Smooth muscle cell (in vitro differentiated cells): ENCODE results near the gene SLC26A6. TPM values are rescaled to one million over a fixed set of nuclear protein-coding genes. Genes with fewer than 3 reads are reported as not detected.

Source experiments
- DNase-seq: peaks from one replicate; lab custom pipeline; 2025; ENCODE audit not compliant: unreplicated experiment; lab: John Stamatoyannopoulos, UW
- H2AFZ ChIP-seq: fragments of 200-600 bp; sonication (generic); 2 replicates; pipeline ENCODE4 v1.6.0; 2016; ENCODE audit warnings: antibody characterized with exemption, low read depth, mild to moderate bottlenecking
- H3F3A ChIP-seq: fragments of 200-600 bp; sonication (generic); 2 replicates; pipeline ENCODE4 v1.6.0; 2017; ENCODE audit warnings: antibody characterized with exemption, low read depth
- H3K27ac ChIP-seq: fragments of 200-600 bp; sonication (generic); 2 replicates; pipeline ENCODE4 v1.5.1; 2016; ENCODE audit warnings: low read depth, mild to moderate bottlenecking
- H3K27me3 ChIP-seq: fragments of 200-600 bp; sonication (generic); 2 replicates; pipeline ENCODE4 v1.6.1; 2016; ENCODE audit warnings: low read depth, mild to moderate bottlenecking
- H3K36me3 ChIP-seq: fragments of 200-600 bp; sonication (generic); 2 replicates; pipeline ENCODE4 v1.5.1; 2016; ENCODE audit warnings: low read depth
- H3K4me1 ChIP-seq: fragments of 200-600 bp; sonication (generic); 2 replicates; pipeline ENCODE4 v1.5.1; 2016; ENCODE audit warnings: low read depth
- H3K4me2 ChIP-seq: fragments of 200-600 bp; sonication (generic); 2 replicates; pipeline ENCODE4 v1.6.0; 2016; ENCODE audit warnings: mild to moderate bottlenecking
- H3K4me3 ChIP-seq: fragments of 200-600 bp; sonication (generic); 2 replicates; pipeline ENCODE4 v1.5.1; 2016; ENCODE audit warnings: mild to moderate bottlenecking
- H3K79me2 ChIP-seq: fragments of 200-600 bp; sonication (generic); 2 replicates; pipeline ENCODE4 v1.6.0; 2016; ENCODE audit warnings: low read depth, mild to moderate bottlenecking
- H3K9ac ChIP-seq: fragments of 200-600 bp; sonication (generic); 2 replicates; pipeline ENCODE4 v1.6.0; 2016; ENCODE audit warnings: low read depth
- H3K9me3 ChIP-seq: fragments of 200-600 bp; sonication (generic); replicated peaks from 2 replicates; pipeline ENCODE4 v1.5.1; 2016; ENCODE audit warnings: low read depth
- H4K20me1 ChIP-seq: fragments of 200-600 bp; sonication (generic); 2 replicates; pipeline ENCODE4 v1.6.0; 2016; ENCODE audit warnings: low read depth
- WGBS: methylation state at CpG from one replicate; pipeline ENCODE4 v1.1.7; 2016; ENCODE audit warnings: low lambda C conversion rate; 5-methylcytosine and 5-hydroxymethylcytosine counted together
- polyA plus RNA-seq: library from polyadenylated mRNA; unstranded; fragments of >200 nt; fragmentation: Nextera tagmentation; extraction: Ambion mirVana; gene quantifications from 2 replicates; pipeline ENCODE4 v1.2.1, GENCODE V29; 2016
- total RNA-seq: library from RNA; depleted of rRNA; stranded (reverse); fragments of >200 nt; gene quantifications from 2 replicates; pipeline ENCODE4 v1.2.3, GENCODE V29; 2014
- TF ChIP-seq, protein P1 (sequence below): fragments of 200-600 bp; sonication (generic); IDR thresholded peaks from 2 replicates; pipeline ENCODE4 v1.5.1; 2017; ENCODE audit warnings: borderline replicate concordance, mild to moderate bottlenecking, antibody characterized with exemption; ENCODE audit not compliant: insufficient read depth, poor library complexity, severe bottlenecking

Gene SLC26A6
- total and polyA plus RNA-seq, 2 experiments from 2014 or later, result 28.4 to 34.8 TPM

DNA sequence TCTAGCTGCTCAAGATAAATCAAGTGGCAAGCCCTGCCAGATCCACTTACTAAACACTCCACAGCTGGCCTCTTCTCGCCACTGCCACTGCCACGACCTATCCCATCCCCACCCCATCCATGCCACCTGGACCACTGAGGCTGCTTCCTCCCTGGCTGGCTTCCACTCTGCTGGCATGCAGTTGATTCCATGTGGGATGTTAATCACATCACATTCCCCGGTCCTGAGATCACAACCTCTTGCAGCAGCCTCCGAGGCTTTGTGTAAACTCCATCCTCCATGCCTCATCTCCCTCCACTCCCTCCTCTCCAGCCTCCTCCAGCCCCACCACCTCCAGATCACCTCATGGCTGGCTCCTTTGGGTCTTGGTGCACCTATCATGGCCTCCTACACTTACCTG lies 42.8 kb upstream of the SLC26A6 start:
- H3K9me3 ChIP-seq, result no peaks in the 10 kb centered on the region
- no peak overlapping the region for H3K4me2 ChIP-seq
- no peaks in the 10 kb centered on the region for H3K36me3 ChIP-seq
- H3K9ac ChIP-seq, result no peak overlapping the region
- 77% methylated on average over 4 of the region's 4 CpGs for WGBS
- TF ChIP-seq, protein P1, sequence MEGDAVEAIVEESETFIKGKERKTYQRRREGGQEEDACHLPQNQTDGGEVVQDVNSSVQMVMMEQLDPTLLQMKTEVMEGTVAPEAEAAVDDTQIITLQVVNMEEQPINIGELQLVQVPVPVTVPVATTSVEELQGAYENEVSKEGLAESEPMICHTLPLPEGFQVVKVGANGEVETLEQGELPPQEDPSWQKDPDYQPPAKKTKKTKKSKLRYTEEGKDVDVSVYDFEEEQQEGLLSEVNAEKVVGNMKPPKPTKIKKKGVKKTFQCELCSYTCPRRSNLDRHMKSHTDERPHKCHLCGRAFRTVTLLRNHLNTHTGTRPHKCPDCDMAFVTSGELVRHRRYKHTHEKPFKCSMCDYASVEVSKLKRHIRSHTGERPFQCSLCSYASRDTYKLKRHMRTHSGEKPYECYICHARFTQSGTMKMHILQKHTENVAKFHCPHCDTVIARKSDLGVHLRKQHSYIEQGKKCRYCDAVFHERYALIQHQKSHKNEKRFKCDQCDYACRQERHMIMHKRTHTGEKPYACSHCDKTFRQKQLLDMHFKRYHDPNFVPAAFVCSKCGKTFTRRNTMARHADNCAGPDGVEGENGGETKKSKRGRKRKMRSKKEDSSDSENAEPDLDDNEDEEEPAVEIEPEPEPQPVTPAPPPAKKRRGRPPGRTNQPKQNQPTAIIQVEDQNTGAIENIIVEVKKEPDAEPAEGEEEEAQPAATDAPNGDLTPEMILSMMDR, result no peak
- peaks cover under 1% of the 10 kb centered on the region for H4K20me1 ChIP-seq
- H3F3A ChIP-seq, result no peaks in the 10 kb centered on the region
- DNase-seq, result no peak
- no peaks in the 10 kb centered on the region for H3K4me1 ChIP-seq
- no peak overlapping the region for H3K27ac ChIP-seq
- H3K4me3 ChIP-seq, result no peak overlapping the region
- H3K79me2 ChIP-seq, result no peaks in the 10 kb centered on the region
- no peak overlapping the region for H2AFZ ChIP-seq
- no peaks in the 10 kb centered on the region for H3K27me3 ChIP-seq

GRCh38 chr3:48674505-48674904 lies 39.2 kb upstream of the SLC26A6 start:
- H3K9ac ChIP-seq, result no peak overlapping the region

DNA sequence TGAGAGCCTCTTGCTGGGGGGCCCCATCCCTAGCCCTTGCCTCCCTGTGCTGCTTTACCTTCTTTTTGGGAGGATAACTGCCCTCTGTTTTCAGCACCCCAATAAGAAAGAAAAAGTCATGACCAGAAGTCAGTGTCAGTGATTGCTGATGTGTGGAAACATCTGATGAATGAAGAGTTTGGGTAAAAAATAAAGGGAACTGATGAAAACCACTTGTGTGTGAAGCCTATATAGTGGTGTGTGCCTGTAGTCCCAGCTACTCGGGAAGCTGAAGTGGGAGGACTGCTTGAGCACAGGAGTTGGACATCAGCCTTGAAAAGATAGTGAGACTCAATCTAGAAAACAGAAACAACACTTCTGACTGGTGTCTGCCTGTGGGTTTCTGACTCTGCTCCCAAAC lies 37.3 kb upstream of the SLC26A6 start:
- H3K9ac ChIP-seq, result no peak overlapping the region
- H3K27me3 ChIP-seq, result no peaks in the 10 kb centered on the region
- DNase-seq, result no peak
- no peak overlapping the region for H2AFZ ChIP-seq
- H3K27ac ChIP-seq, result no peak overlapping the region
- H3F3A ChIP-seq, result no peaks in the 10 kb centered on the region
- H3K4me1 ChIP-seq, result no peaks in the 10 kb centered on the region
- no peaks in the 10 kb centered on the region for H3K9me3 ChIP-seq
- no peak overlapping the region for H3K4me3 ChIP-seq
- 86% methylated on average over 1 of the region's 1 CpG for WGBS
- no peaks in the 10 kb centered on the region for H3K36me3 ChIP-seq
- no peaks in the 10 kb centered on the region for H3K79me2 ChIP-seq
- TF ChIP-seq, protein P1, result no peak
- H3K4me2 ChIP-seq, result no peak overlapping the region
- H4K20me1 ChIP-seq, result no peaks in the 10 kb centered on the region

More at GRCh38 chr3:48674505-48674904, 39.2 kb upstream of the SLC26A6 start:
- no peaks in the 10 kb centered on the region for H4K20me1 ChIP-seq
- no peak overlapping the region for H3K4me2 ChIP-seq
- no peak overlapping the region for H2AFZ ChIP-seq
- WGBS, result 96% methylated on average over 9 of the region's 9 CpGs
- no peaks in the 10 kb centered on the region for H3K36me3 ChIP-seq
- no peak for DNase-seq
- no peaks in the 10 kb centered on the region for H3K4me1 ChIP-seq
- TF ChIP-seq, protein P1, result no peak
- no peak overlapping the region for H3K27ac ChIP-seq
- no peaks in the 10 kb centered on the region for H3K79me2 ChIP-seq
- no peak overlapping the region for H3K4me3 ChIP-seq
- no peaks in the 10 kb centered on the region for H3F3A ChIP-seq
- no peaks in the 10 kb centered on the region for H3K9me3 ChIP-seq
- no peaks in the 10 kb centered on the region for H3K27me3 ChIP-seq

- Histone ChIP-seq H3K4me3 (no peak overlapping the region), H3K27me3 (no peaks in the 10 kb centered on the region), H3K4me2 (no peak overlapping the region), H3K9ac (no peak overlapping the region), H3K79me2 (no peaks in the 10 kb centered on the region), H2AFZ (no peak overlapping the region), H3K36me3 (no peaks in the 10 kb centered on the region), H3K4me1 (peaks cover 4% of the 10 kb centered on the region), H3K27ac (no peak overlapping the region), H4K20me1 (peaks cover 6% of the 10 kb centered on the region), H3F3A (peaks cover 7% of the 10 kb centered on the region), H3K9me3 (no peaks in the 10 kb centered on the region)
- DNase-seq, result no peak
- TF ChIP-seq, protein P1, result no peak
- 92% methylated on average over 4 of the region's 4 CpGs for WGBS
Observed at GRCh38 chr3:48664929-48665328, 29.7 kb upstream of the SLC26A6 start.
